Measurements from ENCODE around the gene CTDNEP1. TPM values are rescaled to one million over a fixed set of nuclear protein-coding genes. Genes with fewer than 3 reads are reported as not detected.

Gene CTDNEP1
- total and polyA plus RNA-seq, 2 of the 4 experiments (the other 2 are of a cell fraction), result 23.8 to 132 TPM

- H2BK5ac ChIP-seq (ENCODE audit: low read depth, low read length, poor library complexity, severe bottlenecking), result no peak overlapping the region
- no peak overlapping the region for H3K18ac ChIP-seq (ENCODE audit: low read depth, low read length)
- DNase-seq, result no peak
- H3K36me3 ChIP-seq (ENCODE audit: control insufficient read depth, insufficient read depth, low read length), result peaks cover 21% of the 10 kb centered on the region
- no peak overlapping the region for H3K9ac ChIP-seq (ENCODE audit: low read depth, low read length)
- H3K4me2 ChIP-seq (ENCODE audit: low read depth, low read length), result no peak overlapping the region
- H3K9me3 ChIP-seq (ENCODE audit: control insufficient read depth, insufficient read depth, low read length), result no peaks in the 10 kb centered on the region
- TF ChIP-seq SMC3 (IDR thresholded peaks at IDR 0.05; ENCODE audit: low read depth, low read length), result no peak
- TF ChIP-seq RCOR1 (IDR thresholded peaks at IDR 0.05; ENCODE audit: insufficient replicate concordance, low read length), result no peak
- no peak for TF ChIP-seq MAFK (IDR thresholded peaks at IDR 0.05; ENCODE audit: low read depth, low read length)
- TF ChIP-seq CHD1 (IDR thresholded peaks at IDR 0.05; ENCODE audit: low read depth, low read length), result no peak
- TF ChIP-seq ELK1 (IDR thresholded peaks at IDR 0.05; ENCODE audit: borderline replicate concordance, low read depth, low read length), result no peak
- TF ChIP-seq BHLHE40 (IDR thresholded peaks at IDR 0.05; ENCODE audit: low read depth, low read length), result no peak
- no peak for TF ChIP-seq MXI1 (IDR thresholded peaks at IDR 0.05; ENCODE audit: borderline replicate concordance, low read depth, low read length)
- no peak for TF ChIP-seq FOS (IDR thresholded peaks at IDR 0.05; ENCODE audit: low read depth, low read length)
- TF ChIP-seq POLR2A (IDR thresholded peaks at IDR 0.05; ENCODE audit: low read depth, low read length), result no peak
- TF ChIP-seq MAZ (IDR thresholded peaks at IDR 0.05; ENCODE audit: borderline replicate concordance, low read depth, low read length), result no peak
- no peak for TF ChIP-seq CEBPB (IDR thresholded peaks at IDR 0.05; ENCODE audit: low read depth, low read length)
- TF ChIP-seq USF2 (IDR thresholded peaks at IDR 0.05; ENCODE audit: low read depth, low read length), result no peak
- TF ChIP-seq RAD21 (IDR thresholded peaks at IDR 0.05; ENCODE audit: low read length), result no peak
- no peak for TF ChIP-seq RFX5 (IDR thresholded peaks at IDR 0.05; ENCODE audit: low read depth, low read length)
- TF ChIP-seq CTCF (conservative IDR thresholded peaks at IDR 0.05; ENCODE audit: low read depth, low read length), result no peak
- no peak for TF ChIP-seq NFE2L2 (IDR thresholded peaks at IDR 0.05; ENCODE audit: low read depth, low read length)
- peaks cover 9% of the 10 kb centered on the region for H3K4me1 ChIP-seq (ENCODE audit: control insufficient read depth, insufficient read depth, low read length)
- H3K14ac ChIP-seq (replicated peaks; ENCODE audit: low read depth, low read length), result no peak overlapping the region
- no peak overlapping the region for H3K4me3 ChIP-seq (ENCODE audit: insufficient read depth, low read depth, low read length)
- H2AK9ac ChIP-seq (replicated peaks; ENCODE audit: low read depth, low read length, poor library complexity), result peak overlapping the region; percentile 28
- peaks cover 23% of the 10 kb centered on the region for H4K20me1 ChIP-seq (ENCODE audit: insufficient read depth, low read length)
- POLR2A ChIA-PET (ENCODE audit: unreplicated experiment), result no interaction called here
- dilution Hi-C loops (cut with HindIII; ENCODE audit: low sequenced_read_pairs, unreplicated experiment), result no loop called here
- CTCF ChIA-PET, result no interaction called here
- H2BK120ac ChIP-seq (ENCODE audit: low read depth, low read length), result no peak overlapping the region
- H2BK20ac ChIP-seq (ENCODE audit: low read depth, low read length), result no peak overlapping the region
- H3K56ac ChIP-seq (ENCODE audit: extremely low read depth, insufficient read depth, low read length), result no peak overlapping the region
- H3K4ac ChIP-seq (ENCODE audit: low read depth, low read length), result no peak overlapping the region
- no peak for ATAC-seq (ENCODE audit: low read depth)
- in situ Hi-C loops (cut with MboI; ENCODE audit: low sequenced_read_pairs), result no loop called here
- BruUV-seq (replicated peaks), result TSS peak; percentile 82
- H3K27ac ChIP-seq (ENCODE audit: insufficient read depth, low read length), result no peak overlapping the region
- no peak overlapping the region for H4K5ac ChIP-seq (ENCODE audit: low read depth, low read length)
- intact Hi-C loops (cut with micrococcal nuclease), result no loop called here
- H4K8ac ChIP-seq (ENCODE audit: low read depth in 2 of 2, low read length in 2 of 2), result no peak overlapping the region
- peaks cover 13 to 54% of the 10 kb centered on the region in 2 experiments for H3K79me1 ChIP-seq (ENCODE audit: low read depth in 1 of 2, low read length in 2 of 2)
- H3K23ac ChIP-seq (ENCODE audit: low read depth, low read length), result no peak overlapping the region
- H3K27me3 ChIP-seq (ENCODE audit: control insufficient read depth, insufficient read depth, low read length), result no peaks in the 10 kb centered on the region
- H2AK5ac ChIP-seq (ENCODE audit: low read depth, low read length), result no peak overlapping the region
- H3K9me1 ChIP-seq (ENCODE audit: insufficient read depth, low read length), result peaks cover 10% of the 10 kb centered on the region
- no peak overlapping the region for H2BK15ac ChIP-seq (ENCODE audit: low read depth, low read length)
- no peak overlapping the region for H4K91ac ChIP-seq (ENCODE audit: insufficient read depth, low read depth, low read length)
- 92% methylated on average over 6 of the region's 16 CpGs; no CpG with 5 or more reads in 1 of the 2 experiments for WGBS, 2 experiments (ENCODE audit: extremely low coverage in 2 of 2, insufficient read length in 1 of 2)
- H2AFZ ChIP-seq (replicated peaks; ENCODE audit: low read length, poor library complexity), result no peak overlapping the region
These were observed 48.1 kb downstream of the CTDNEP1 start for GRCh38 chr17:7203391-7203790.
